ENCODE results near the gene LMF2.
A peak's percentile ranks its signal among the peaks of the same experiment; 100 is the strongest.

LMF2 gene

DNA sequence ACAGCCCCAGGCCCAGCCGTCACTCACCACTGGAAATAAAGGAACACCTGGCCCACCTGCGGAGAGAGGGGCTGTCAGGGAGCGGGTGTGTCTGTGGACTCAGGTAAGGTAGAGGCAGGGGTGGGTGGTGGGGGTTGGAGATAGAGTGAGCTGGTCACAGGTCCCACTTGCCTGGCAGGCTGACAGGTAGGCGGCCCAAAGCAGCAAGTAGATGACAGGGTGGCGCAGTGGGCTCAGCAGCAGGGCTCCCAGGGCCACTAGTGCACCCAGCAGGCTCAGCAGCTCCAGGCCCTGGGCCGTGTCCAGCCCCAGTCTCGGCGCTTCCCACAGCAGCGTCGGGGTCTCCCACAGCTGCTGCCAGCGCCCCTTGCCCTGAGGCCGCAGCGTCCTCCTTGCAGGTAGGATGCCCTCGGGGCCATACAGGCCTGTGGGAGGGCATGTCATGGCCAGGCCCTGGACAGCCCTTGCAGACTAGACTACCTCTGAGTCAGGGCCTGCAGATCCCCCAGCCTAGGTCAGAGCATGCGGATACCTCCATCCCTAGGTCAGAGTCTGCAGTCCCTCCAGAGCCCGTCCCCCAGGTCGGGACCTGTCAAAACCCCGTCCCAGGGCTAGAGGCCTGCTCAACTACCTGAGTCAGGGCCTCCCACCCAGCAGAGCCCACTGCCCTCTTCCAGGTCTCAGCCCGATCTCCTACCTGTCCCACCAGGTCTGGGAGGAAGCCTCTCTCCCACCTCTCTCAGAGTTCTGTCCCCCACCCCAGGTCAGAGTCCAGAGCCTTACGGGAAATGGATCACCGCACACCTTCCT, 686 bp downstream of the LMF2 start:
- no peaks in the 10 kb centered on the region for H3K9me3 ChIP-seq (ENCODE audit: insufficient read depth, low read length)
- no peaks in the 10 kb centered on the region for H3K27me3 ChIP-seq (ENCODE audit: low read depth, low read length)
- peaks cover 32% of the 10 kb centered on the region for H3K79me2 ChIP-seq (ENCODE audit: low read length)
- peaks cover 15% of the 10 kb centered on the region for H3K4me1 ChIP-seq (ENCODE audit: low read length)
- H3K27ac ChIP-seq (ENCODE audit: low read length): peak overlapping the region; percentile 76
- H3K4me3 ChIP-seq (ENCODE audit: low read length): peak overlapping the region; percentile 100
- H3K9ac ChIP-seq (ENCODE audit: low read length): peak overlapping the region; percentile 99
- no peaks in the 10 kb centered on the region for H3K36me3 ChIP-seq (replicated peaks; ENCODE audit: low read depth, low read length)
- TF ChIP-seq EZH2phosphoT487 (IDR thresholded peaks at IDR 0.05; ENCODE audit: low read depth): no peak
- TF ChIP-seq, protein P1, sequence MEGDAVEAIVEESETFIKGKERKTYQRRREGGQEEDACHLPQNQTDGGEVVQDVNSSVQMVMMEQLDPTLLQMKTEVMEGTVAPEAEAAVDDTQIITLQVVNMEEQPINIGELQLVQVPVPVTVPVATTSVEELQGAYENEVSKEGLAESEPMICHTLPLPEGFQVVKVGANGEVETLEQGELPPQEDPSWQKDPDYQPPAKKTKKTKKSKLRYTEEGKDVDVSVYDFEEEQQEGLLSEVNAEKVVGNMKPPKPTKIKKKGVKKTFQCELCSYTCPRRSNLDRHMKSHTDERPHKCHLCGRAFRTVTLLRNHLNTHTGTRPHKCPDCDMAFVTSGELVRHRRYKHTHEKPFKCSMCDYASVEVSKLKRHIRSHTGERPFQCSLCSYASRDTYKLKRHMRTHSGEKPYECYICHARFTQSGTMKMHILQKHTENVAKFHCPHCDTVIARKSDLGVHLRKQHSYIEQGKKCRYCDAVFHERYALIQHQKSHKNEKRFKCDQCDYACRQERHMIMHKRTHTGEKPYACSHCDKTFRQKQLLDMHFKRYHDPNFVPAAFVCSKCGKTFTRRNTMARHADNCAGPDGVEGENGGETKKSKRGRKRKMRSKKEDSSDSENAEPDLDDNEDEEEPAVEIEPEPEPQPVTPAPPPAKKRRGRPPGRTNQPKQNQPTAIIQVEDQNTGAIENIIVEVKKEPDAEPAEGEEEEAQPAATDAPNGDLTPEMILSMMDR (IDR thresholded peaks at IDR 0.05; ENCODE audit: low read depth, low read length): no peak
- H4K20me1 ChIP-seq (ENCODE audit: insufficient read depth, low read length): 0 out of 2 replicates have a peak, but pooled peaks cover 4% of the 10 kb centered on the region
- peak overlapping the region; percentile 93 for H3K4me2 ChIP-seq (ENCODE audit: low read length)
- peak overlapping the region; percentile 83; the same call in 1 of the 2 replicates for H2AFZ ChIP-seq (ENCODE audit: low read depth, low read length)

DNA sequence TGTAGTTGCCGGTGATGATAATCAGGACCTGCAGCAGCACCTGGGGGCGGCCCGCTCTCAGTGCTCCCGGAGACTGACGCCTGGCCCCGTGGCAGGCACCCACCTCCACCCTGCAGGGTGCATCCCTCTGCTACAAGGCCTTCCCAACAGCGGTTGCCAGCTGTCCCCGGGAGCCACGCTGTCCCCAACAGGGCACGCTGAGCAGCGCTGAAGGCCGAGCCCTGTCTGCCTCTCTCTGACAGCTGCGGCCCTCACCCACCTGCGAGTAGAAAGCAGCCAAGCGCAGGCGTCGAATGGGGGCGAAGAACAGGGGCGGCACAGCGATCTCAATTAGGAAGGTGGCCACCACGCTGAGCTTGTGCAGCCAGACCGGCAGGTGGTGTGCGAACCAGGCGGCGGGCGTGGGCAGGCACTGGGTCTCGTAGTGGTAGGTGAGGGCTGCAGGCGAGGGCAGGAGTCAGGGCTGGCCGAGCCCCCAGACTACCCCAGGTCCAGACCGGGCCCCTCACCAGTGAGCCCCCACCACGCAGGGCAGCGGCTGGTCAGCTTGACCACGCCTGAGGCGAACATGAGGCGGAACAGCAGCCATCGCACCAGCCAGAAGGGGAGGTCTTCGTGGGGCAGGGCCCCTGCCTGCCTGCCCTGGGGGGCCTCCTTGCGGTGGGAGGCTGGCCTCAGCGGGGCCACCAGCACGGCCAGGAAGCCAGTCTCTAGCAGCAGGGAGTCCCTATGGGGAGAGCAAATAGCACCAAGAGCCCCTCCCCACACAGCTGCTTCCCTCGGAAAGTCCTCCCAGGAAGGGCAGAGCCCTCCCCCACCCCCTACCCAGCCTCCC, 1.5 kb downstream of the LMF2 start:
- Histone ChIP-seq H3K4me3 (ENCODE audit: low read length) (peak overlapping the region; percentile 100), H3K4me1 (ENCODE audit: low read length) (peaks cover 15% of the 10 kb centered on the region), H3K4me2 (ENCODE audit: low read length) (peak overlapping the region; percentile 93), H3K9me3 (ENCODE audit: insufficient read depth, low read length) (no peaks in the 10 kb centered on the region), H3K9ac (ENCODE audit: low read length) (peak overlapping the region; percentile 99; the same call in 1 of the 2 replicates), H2AFZ (ENCODE audit: low read depth, low read length) (no peak overlapping the region), H3K79me2 (ENCODE audit: low read length) (peaks cover 32% of the 10 kb centered on the region), H3K36me3 (replicated peaks; ENCODE audit: low read depth, low read length) (no peaks in the 10 kb centered on the region), H3K27me3 (ENCODE audit: low read depth, low read length) (no peaks in the 10 kb centered on the region), H3K27ac (ENCODE audit: low read length) (no peak overlapping the region), H4K20me1 (ENCODE audit: insufficient read depth, low read length) (0 out of 2 replicates have a peak, but pooled peaks cover 4% of the 10 kb centered on the region)
- TF ChIP-seq EZH2phosphoT487 (IDR thresholded peaks at IDR 0.05; ENCODE audit: low read depth): no peak
- TF ChIP-seq, protein P1 (IDR thresholded peaks at IDR 0.05; ENCODE audit: low read depth, low read length): no peak

DNA sequence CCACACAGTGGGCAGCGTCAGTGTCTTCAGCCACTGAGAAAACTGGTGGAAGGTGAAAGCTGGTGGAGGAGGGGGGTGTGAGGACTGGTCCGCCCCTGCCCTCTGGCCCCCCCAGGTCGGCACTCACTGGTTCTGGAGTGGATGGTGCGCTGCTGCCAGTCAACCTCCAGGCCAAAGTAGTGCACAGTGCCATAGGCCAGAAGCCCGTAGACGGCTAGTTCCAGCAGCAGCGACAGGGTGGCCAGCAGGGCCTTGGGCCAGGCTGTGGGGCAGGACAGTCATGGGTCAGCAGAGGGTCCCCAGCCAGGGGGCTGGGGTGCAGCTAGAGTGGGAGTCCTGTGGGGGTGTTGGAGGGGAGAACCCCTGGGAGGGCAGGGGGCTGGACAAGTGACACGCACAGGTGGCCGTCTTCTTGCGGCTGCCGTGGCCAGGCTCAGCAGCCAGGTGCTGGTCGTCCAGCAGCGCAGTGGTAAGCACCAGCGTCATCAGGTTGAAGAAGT, 2.2 kb downstream of the LMF2 start:
- H3K4me2 ChIP-seq (ENCODE audit: low read length): no peak overlapping the region
- H3K4me3 ChIP-seq (ENCODE audit: low read length): no peak overlapping the region
- no peaks in the 10 kb centered on the region for H3K36me3 ChIP-seq (replicated peaks; ENCODE audit: low read depth, low read length)
- peaks cover 30% of the 10 kb centered on the region for H3K79me2 ChIP-seq (ENCODE audit: low read length)
- no peak overlapping the region for H2AFZ ChIP-seq (ENCODE audit: low read depth, low read length)
- TF ChIP-seq, protein P1 (IDR thresholded peaks at IDR 0.05; ENCODE audit: low read depth, low read length): no peak
- TF ChIP-seq EZH2phosphoT487 (IDR thresholded peaks at IDR 0.05; ENCODE audit: low read depth): no peak
- H3K9ac ChIP-seq (ENCODE audit: low read length): no peak overlapping the region
- no peaks in the 10 kb centered on the region for H3K9me3 ChIP-seq (ENCODE audit: insufficient read depth, low read length)
- H3K4me1 ChIP-seq (ENCODE audit: low read length): peaks cover 15% of the 10 kb centered on the region
- H3K27ac ChIP-seq (ENCODE audit: low read length): no peak overlapping the region
- no peaks in the 10 kb centered on the region for H3K27me3 ChIP-seq (ENCODE audit: low read depth, low read length)
- H4K20me1 ChIP-seq (ENCODE audit: insufficient read depth, low read length): 0 out of 2 replicates have a peak, but pooled peaks cover 4% of the 10 kb centered on the region
